ENCODE measurements around the gene RTN4RL2.

- TF ChIP-seq POLR2A (IDR thresholded peaks at IDR 0.05) (no peak), POLR2AphosphoS5 (IDR thresholded peaks at IDR 0.05) (no peak), EP300 (IDR thresholded peaks at IDR 0.05; ENCODE audit: low read depth) (no peak)
- TF ChIP-seq, protein P1, sequence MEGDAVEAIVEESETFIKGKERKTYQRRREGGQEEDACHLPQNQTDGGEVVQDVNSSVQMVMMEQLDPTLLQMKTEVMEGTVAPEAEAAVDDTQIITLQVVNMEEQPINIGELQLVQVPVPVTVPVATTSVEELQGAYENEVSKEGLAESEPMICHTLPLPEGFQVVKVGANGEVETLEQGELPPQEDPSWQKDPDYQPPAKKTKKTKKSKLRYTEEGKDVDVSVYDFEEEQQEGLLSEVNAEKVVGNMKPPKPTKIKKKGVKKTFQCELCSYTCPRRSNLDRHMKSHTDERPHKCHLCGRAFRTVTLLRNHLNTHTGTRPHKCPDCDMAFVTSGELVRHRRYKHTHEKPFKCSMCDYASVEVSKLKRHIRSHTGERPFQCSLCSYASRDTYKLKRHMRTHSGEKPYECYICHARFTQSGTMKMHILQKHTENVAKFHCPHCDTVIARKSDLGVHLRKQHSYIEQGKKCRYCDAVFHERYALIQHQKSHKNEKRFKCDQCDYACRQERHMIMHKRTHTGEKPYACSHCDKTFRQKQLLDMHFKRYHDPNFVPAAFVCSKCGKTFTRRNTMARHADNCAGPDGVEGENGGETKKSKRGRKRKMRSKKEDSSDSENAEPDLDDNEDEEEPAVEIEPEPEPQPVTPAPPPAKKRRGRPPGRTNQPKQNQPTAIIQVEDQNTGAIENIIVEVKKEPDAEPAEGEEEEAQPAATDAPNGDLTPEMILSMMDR (IDR thresholded peaks at IDR 0.05), result peak; percentile 32 to 67 (median 56)
Measured at GRCh38 chr11:57482782-57483561, 22.6 kb downstream of the RTN4RL2 start.
